Ishikawa (cell line): ENCODE results near the gene ADPGK.

Experiments used
- EP300 ChIP-seq: IDR thresholded peaks from 2 replicates; pipeline ENCODE4 v1.6.1; 2012; ENCODE audit warnings: borderline replicate concordance
- FOXM1 ChIP-seq: IDR thresholded peaks from 2 replicates; pipeline ENCODE4 v1.6.1; 2012; ENCODE audit warnings: low read depth, borderline replicate concordance
- MAX ChIP-seq: IDR thresholded peaks from 2 replicates; pipeline ENCODE4 v1.6.1; 2012
- NFIC ChIP-seq: IDR thresholded peaks from 2 replicates; pipeline ENCODE4 v1.6.1; 2012
- RAD21 ChIP-seq: IDR thresholded peaks from 2 replicates; pipeline ENCODE4 v1.6.1; 2012; ENCODE audit warnings: low read depth
- REST ChIP-seq: IDR thresholded peaks from 2 replicates; pipeline ENCODE4 v1.6.1; 2012; ENCODE audit warnings: low read depth, mild to moderate bottlenecking
- TAF1 ChIP-seq: IDR thresholded peaks from 2 replicates; pipeline ENCODE4 v1.6.1; 2012; ENCODE audit warnings: low read depth, mild to moderate bottlenecking
- TEAD4 ChIP-seq: IDR thresholded peaks from 2 replicates; pipeline ENCODE4 v1.6.1; 2012
- USF1 ChIP-seq: IDR thresholded peaks from 2 replicates; pipeline ENCODE4 v1.6.1; 2012
- YY1 ChIP-seq: IDR thresholded peaks from 2 replicates; pipeline ENCODE4 v1.6.1; 2012; ENCODE audit warnings: low read depth
- ZBTB7A ChIP-seq: IDR thresholded peaks from 2 replicates; pipeline ENCODE4 v1.6.1; 2012; ENCODE audit warnings: low read depth

GRCh38 chr15:72732086-72732485, 51.5 kb downstream of the ADPGK start:
- TF ChIP-seq EP300 (no peak), USF1 (no peak), TEAD4 (no peak), NFIC (no peak), RAD21 (no peak), TAF1 (no peak), REST (no peak), MAX (no peak), FOXM1 (no peak), ZBTB7A (no peak), YY1 (no peak)
